Brain microvascular endothelial cell (primary cell): ENCODE results near the gene RPL37.
"Not testable (repeated sequence)": the region's sequence is repeated elsewhere in the genome, so short reads cannot be mapped to it uniquely, and the experiment has no call there.

Source experiments
- DNase-seq: peaks from one replicate; pipeline ENCODE4 v3.0.0-alpha.2; 2020
- H3K27ac ChIP-seq: fragments of 250-450 bp; sonication (Bioruptor Pico); 2 replicates; pipeline ENCODE4 v1.5.1; 2020; ENCODE audit warnings: mild to moderate bottlenecking, moderate library complexity
- H3K27me3 ChIP-seq: fragments of 250-450 bp; sonication (Bioruptor Pico); replicated peaks from 2 replicates; pipeline ENCODE4 v1.5.1; 2020; ENCODE audit warnings: mild to moderate bottlenecking
- H3K36me3 ChIP-seq: fragments of 250-450 bp; sonication (Bioruptor Pico); replicated peaks from 2 replicates; pipeline ENCODE4 v1.5.1; 2020; ENCODE audit warnings: mild to moderate bottlenecking
- H3K4me3 ChIP-seq: 2 replicates; pipeline ENCODE4 v1.5.1; 2011; ENCODE audit warnings: low read depth, mild to moderate bottlenecking, control low read depth, low read length, moderate library complexity
- in situ Hi-C: cut with HindIII; loops from 2 replicates; pipeline ENCODE4 v1.10.0; 2017; ENCODE audit warnings: low sequenced_read_pairs, low pct_ligation_motif_present
- TF ChIP-seq, protein P1 (sequence below): IDR thresholded peaks from 2 replicates; pipeline ENCODE4 v1.5.1; 2011; ENCODE audit warnings: low read depth, mild to moderate bottlenecking, moderate library complexity, low read length, control low read depth, inconsistent platforms; ENCODE audit errors: missing control alignments

Gene RPL37

DNA sequence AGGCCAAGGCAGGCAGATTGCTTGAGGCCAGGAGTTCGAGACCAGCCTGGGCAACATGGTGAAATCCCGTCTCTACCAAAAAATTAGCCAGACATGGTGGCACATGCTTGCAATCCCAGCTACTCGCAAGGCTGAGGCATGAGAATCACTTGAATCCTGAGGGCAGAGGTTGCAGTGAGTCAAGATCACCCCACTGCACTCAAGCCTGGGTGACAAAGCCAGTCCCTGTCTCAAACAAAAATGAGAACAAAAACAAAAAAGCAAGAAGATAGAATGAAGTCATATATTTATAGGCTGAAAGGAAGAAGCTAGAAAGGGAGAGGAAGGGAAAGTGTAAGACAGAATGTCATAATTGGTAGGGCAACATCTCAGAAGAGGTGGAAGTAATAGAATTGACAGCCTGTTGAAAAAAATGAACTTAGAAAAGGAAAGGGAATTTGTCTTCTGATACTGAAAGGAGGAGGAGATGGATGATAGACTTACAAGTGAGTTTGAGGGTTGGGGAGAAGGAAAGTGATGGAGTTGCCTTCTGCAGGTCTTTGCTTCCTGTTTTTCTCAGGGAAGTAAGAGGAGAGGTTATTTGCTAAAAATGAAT is 38.4 kb upstream of the RPL37 start:
- Histone ChIP-seq H3K4me3 (no peak overlapping the region), H3K36me3 (no peaks in the 10 kb centered on the region), H3K27me3 (no peaks in the 10 kb centered on the region), H3K27ac (no peak overlapping the region)
- in situ Hi-C loops: no loop called here
- TF ChIP-seq, protein P1, sequence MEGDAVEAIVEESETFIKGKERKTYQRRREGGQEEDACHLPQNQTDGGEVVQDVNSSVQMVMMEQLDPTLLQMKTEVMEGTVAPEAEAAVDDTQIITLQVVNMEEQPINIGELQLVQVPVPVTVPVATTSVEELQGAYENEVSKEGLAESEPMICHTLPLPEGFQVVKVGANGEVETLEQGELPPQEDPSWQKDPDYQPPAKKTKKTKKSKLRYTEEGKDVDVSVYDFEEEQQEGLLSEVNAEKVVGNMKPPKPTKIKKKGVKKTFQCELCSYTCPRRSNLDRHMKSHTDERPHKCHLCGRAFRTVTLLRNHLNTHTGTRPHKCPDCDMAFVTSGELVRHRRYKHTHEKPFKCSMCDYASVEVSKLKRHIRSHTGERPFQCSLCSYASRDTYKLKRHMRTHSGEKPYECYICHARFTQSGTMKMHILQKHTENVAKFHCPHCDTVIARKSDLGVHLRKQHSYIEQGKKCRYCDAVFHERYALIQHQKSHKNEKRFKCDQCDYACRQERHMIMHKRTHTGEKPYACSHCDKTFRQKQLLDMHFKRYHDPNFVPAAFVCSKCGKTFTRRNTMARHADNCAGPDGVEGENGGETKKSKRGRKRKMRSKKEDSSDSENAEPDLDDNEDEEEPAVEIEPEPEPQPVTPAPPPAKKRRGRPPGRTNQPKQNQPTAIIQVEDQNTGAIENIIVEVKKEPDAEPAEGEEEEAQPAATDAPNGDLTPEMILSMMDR: no peak
- no peak for DNase-seq

DNA sequence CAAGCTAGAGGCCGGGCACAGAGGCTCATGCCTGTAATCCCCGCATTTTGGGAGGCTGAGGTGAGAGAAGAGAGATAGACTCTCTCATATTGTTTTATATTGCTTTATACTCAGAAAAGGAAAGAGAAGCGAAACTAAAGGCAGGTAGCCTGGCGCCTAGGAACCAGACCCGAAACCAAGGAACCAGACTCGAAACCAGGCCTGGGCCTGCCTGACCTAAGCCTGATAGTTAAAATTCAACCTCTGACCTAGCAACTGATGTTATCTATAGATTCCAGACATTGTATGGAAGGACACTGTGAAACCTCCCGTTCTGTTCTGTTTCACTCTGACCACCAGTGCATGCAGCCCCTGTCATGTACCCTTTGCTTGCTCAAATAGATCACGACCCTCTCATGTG is 37.2 kb upstream of the RPL37 start:
- H3K27ac ChIP-seq, H3K36me3 ChIP-seq, H3K4me3 ChIP-seq, H3K27me3 ChIP-seq, DNase-seq, in situ Hi-C loops: not testable (repeated sequence)

DNA sequence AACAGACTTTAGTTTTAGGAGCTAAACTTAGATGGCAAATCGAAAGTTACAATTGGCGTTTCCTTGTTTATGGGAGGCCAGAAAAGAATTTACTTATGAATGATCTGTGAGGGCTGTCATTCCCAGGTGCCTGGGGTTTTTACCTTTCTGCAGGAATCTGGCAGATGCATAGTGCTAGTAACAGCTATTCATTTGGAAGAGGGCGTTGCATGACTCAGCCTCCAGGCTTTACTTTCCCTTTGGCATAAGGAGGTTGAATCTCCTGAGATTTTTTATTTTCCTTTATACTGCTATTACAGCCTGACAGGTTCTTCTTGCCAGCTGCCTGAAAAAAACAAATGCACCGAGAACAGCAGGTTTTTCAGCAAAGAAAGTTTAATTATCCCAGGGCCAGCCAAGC is 36.2 kb upstream of the RPL37 start:
- in situ Hi-C loops: no loop called here
- Histone ChIP-seq H3K36me3 (no peaks in the 10 kb centered on the region), H3K27ac (no peak overlapping the region), H3K4me3 (no peak overlapping the region), H3K27me3 (no peaks in the 10 kb centered on the region)
- TF ChIP-seq, protein P1: no peak
- DNase-seq: no peak

DNA sequence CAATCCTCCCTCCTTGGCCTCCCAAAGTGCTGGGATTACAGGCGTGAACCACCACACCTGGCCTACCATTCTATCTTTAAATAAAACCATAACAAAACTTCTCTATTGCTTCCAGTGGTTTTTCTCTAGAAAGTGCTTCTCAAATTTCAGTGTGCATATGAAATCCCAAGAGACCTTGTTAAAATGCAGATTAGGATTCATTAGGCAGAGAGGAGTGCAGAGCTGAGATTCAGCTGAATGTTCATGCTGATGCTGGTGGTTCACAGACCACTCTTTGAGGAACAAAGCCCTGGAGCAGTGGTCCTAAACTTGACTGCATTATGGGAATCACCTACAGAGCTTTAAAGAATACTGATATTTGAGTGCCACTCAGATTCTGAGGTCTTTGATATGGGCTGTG is 34.4 kb upstream of the RPL37 start:
- in situ Hi-C loops: no loop called here
- H3K36me3 ChIP-seq: no peaks in the 10 kb centered on the region

DNA sequence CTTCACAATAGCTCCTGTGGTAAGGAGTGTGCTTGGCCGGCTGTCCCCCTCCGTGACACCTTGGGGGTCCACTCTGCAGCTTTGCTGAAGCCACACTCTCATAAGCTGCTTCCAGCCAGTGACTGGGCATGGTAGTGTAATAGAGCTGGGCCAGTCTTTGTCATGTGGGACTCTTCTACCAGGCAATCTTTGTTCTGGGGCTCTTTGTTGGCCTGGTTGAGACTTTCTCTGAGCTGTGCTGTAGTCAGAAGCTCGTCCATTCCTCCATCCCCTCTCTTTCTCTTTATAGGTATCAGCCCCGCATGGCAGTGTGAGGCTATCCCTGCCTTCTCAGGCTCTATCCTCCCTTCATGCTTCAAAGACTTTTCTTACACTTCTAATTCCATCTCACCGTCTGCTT is 31.8 kb upstream of the RPL37 start:
- DNase-seq: no peak
- Histone ChIP-seq H3K4me3 (no peak overlapping the region), H3K27ac (no peak overlapping the region), H3K36me3 (no peaks in the 10 kb centered on the region), H3K27me3 (no peaks in the 10 kb centered on the region)
- in situ Hi-C loops: no loop called here
- TF ChIP-seq, protein P1: no peak

More for the DNA sequence above, 34.4 kb upstream of the RPL37 start:
- DNase-seq: no peak
- TF ChIP-seq, protein P1: no peak
- Histone ChIP-seq H3K4me3 (no peak overlapping the region), H3K27ac (no peak overlapping the region), H3K27me3 (no peaks in the 10 kb centered on the region)

DNA sequence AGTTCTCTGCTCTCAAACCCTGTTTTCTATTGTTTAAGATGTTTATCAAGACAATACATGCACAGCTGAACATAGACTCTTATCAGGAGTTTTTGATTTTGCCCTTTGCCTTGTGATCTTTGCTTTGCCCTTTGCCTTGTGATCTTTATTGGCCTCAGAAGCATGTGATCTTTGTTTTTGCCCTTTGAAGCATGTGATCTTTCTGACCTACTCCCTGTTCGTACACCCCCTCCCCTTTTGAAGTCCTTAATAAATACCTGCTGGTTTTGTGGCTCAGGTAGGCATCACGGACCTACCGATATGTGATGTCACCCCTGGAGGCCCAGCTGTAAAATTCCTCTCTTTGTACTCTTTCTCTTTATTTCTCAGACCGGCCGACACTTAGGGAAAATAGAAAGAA is 30.0 kb upstream of the RPL37 start:
- H3K27me3 ChIP-seq, H3K4me3 ChIP-seq, H3K36me3 ChIP-seq, DNase-seq, in situ Hi-C loops, H3K27ac ChIP-seq: not testable (repeated sequence)

DNA sequence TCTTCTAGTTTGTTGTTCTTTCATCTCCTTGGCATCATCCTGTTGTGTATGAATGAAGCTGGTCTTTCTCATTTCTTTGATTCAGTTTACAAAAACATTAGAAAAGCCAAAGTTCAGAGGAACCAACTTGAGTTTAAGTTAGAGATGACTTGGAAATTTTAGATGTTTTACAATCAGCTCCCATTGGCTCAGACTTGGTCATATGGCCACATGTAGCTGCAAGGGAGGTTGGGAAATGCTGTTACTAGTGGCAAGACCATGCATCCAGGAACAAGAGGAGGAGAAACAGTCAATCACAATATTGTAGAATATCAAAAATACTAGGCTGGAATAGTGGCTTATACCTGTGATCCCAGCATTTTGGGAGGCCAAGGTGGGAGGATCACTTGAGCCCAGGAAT is 25.7 kb upstream of the RPL37 start:
- in situ Hi-C loops: no loop called here

More for the DNA sequence above, 25.7 kb upstream of the RPL37 start:
- no peak overlapping the region for H3K4me3 ChIP-seq
- TF ChIP-seq, protein P1: no peak
- no peak overlapping the region for H3K27ac ChIP-seq
- DNase-seq: no peak
- no peaks in the 10 kb centered on the region for H3K36me3 ChIP-seq
- H3K27me3 ChIP-seq: no peaks in the 10 kb centered on the region
